ENCODE results near the gene SBF2.

SBF2 gene

DNA sequence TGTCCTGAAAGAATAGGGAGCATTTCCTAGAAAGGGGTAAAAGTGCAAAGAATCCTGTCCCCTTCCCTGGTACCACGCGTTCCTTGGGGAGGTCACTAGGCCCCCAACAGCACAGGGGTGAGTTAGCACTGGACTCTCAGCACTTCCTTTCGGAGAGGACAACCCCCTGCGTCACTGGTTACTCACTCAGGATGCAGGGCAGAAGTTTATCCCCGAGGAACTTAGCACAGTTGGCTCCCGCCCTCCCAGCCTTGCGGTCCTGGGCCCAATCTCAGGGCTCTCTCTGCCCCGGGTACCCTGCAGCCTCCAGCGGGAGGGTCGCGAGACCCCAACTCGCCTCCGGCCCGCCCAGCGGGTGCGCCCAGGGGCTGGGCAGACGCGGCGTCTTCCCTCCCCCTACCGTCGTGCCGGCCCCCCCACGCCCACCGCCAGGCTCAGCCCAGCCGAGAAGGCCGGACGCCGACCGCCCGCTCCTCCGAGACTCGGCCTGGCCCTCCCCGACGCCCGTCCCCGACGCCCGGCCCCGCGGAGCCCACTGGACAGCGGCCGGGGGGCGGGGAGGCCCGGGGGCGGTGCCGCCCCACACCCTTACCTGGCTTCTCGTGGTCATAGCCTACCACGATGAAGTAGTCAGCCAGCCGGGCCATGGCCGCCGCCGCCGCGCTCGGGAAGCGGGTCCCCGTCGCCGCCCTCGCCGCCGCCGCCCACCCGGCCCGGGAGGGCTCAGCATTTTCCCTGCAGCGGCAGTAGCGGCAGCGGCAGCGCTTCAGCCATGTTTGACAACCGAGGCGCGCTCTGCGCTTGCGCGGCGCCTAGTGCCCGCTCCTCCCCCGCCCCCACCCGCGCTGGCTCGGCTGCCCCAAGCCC is at the start of gene SBF2:
Gene SBF2 (minus strand): TSS at position 797 of the 867 bp plus-strand sequence. CDS start 150 bp downstream, at position 647.
- DNase-seq, result peak; percentile 72

DNA sequence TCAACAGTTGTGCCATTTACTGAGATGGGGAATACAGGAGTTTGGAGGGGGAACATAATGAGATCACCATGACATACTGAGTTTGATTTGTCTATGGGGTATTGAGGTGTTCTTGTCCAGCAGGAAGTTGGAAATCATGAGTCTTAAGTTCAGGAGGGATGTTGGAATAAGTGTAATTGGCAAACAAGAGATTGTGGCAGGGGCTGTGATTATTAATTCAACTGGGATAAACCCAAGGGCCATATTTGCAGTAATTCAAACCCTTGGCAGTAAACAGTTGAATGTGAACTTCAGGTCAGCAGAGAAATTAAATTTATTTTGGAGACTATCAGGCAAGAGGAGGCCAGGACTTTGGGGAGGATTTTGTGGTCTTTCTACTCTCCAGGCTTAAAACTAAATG is 44.3 kb upstream of the SBF2 start:
- no peak for DNase-seq

DNA sequence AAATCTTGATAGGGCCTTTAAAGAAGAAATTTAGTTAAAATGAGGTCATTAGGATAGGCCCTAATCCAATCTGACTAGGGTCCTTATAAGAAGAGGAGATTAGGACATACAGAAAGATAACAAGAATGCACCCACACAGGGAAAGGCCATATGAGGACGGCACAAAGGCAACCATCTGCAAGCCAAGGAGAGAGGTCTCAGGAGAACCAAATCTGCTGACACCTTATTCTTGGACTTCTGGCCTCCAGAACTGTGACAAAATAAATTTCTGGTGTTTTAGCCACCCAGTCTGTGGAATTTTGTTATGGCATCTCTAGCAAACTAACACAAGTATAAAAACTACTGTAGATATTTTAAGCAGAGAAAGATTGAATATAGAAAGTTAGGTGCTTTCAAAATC is 39.5 kb upstream of the SBF2 start:
- no peak for DNase-seq

DNA sequence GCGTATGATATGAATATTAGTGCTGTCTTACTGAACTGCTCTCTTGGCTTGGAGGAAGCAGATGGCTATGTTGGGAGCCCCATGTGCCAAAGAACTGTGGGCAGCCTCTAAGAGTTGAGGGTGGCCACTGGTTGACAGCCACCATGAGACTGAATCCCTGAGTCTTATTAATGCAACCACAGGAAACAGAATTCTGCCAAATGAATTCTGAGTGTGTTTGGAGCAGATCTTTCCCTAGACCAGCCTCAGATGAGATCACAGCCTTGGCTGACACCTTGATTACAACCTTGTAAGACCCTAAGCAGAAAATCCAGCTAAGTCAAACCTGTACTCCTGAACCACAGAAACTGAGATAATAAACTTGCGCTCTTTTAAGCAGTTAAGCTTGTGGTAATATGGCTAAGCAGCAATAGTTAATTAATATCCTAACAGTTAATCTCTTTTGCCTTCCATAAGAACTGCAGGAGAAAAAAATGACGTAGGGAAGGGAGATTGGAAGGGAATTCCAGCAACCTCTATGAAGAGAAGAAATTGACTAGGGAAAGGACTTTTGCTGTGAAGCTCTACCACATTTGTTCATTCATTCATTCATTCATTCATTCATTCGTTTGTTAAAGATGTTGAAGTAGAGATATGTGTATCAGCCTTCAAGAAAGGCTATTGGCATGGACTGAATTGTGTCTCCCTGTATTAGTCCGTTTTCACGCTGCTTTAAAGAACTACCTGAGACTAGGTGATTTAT is 37.7 kb upstream of the SBF2 start:
- no peak for DNase-seq

DNA sequence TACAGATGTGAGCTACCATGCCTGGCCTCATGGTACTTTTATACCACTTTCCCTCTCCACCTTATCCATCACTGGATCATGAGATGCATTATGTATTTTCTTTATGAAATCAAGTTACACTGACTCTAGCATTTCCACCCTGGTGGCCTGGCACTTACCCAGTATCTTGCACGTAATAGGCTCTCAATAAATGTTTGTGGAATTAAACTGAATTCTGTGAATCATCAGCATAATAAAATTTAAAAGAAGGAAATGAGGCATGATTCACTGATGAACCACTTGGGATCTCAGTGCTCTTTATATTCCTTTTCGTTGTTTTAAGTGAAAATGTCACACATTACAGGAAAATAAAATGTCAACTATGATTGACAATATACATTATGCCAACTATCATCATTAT is 35.9 kb upstream of the SBF2 start:
- no peak for DNase-seq

DNA sequence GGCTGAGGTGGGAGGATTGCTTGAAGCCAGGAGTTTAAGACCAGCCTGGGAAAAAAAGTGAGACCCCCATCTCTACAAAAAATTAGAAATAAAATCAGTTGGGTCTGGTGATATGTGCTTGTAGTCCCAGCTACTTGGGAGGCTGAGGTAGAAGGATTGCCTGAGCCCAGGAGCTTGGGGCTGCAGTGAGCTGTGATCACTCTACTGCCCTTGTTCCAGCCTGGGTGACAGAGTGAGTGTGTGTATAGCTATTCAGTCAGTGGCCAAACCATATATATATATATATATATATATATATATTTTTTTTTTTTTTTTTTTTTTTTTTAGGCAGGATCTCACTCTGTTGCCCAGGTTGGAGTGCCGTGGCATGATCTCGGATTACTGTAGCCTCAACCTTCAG is 35.3 kb upstream of the SBF2 start:
- DNase-seq, result no peak

DNA sequence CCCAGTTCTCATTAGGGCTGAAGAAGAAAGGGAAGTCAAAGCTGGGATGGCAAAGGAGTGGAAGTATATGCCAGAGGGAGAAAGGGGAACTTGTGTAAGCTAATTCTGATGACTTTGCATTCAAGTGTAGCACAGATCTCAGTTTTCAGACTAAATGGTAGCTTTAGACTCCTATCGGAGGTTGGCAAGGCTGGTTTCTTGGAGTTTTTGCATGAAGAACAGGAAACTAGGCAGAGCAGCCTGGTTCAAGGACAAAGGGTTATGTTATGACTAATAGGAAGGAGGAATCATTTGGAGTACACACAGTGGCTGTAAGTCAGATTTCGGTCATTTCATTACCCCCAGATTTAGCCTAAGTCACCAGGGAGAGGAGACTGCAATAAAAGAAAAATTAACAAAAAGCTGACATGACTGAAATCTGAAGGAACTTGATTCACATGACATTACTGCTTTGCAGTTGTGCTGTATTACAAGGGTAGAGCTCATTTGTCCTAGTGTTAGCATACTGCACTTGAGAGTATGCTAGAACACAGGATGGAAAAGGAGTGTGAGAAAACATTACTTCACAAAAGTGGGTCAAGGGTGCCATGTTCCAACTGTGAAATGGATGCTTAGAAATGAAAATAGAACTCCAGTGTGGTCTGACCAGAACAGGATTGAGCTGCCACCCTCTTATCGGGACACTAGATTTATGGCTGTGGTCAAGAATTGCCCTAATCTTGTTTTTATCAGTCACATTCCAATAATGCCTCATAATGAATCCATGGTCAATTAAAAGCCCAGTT is 34.5 kb upstream of the SBF2 start:
- no peak for DNase-seq

DNA sequence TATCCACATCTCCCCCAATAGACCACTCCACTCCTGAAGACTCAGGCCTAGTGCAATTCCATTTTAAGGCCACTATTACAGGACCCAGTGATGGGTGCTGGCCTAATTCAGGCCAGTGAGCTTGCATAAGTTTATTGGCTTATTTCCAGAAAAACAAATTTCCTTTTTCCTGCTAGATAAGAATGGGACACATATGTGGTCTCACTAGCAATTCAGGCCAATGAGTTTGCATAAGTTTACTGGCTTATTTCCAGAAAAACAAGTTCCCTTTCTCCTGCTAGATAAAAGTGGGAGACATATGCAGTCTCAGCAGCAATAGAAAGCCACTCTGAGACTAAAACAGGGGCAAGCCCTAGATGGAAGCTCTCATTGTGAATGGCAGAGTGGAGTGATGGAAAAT is 33.2 kb upstream of the SBF2 start:
- DNase-seq, result no peak

DNA sequence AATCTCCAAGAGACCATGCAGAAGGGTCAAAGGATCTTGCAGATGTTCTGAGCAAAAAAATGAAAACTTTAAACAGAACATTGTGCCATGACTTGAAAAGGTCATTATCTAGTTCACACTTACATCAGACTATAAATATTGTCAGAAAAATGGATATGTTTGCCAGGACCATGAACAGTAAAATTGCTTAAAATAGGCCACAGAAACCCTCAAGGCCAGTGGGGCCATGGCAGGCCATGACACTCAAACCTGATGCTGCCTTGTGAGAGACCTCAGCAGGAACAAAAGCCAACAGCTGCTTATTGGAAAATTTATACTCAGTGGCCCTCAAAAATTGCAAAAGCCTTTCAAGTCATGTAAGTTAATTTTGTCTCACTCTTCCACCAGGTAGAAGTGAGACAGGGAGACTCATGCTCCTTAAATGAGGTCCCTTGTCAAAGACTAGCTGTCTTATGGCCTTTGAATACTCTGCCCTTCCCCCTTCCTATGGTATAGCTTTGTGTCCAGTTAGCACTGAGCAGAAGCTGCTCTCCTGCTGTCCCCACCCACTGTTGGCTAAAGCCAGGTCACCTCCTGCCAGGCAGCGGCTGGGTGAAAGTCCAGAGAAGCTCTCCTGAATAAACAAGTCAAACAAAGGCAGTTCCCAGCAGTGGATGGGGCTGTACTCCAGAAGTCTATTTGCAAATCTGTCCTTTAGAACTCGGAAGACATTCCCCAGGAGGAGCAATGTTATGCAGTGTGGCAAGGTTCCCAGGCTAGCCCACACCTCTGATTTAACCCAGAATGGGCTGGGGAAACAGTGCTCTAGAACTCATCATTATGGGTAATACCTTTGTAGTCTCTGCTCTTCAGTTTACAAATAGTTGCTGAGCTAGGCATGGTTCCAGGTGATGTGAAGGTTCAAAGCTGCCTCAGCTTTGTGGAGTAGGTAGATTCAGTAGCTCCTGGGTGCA is 32.3 kb upstream of the SBF2 start:
- DNase-seq, result no peak

DNA sequence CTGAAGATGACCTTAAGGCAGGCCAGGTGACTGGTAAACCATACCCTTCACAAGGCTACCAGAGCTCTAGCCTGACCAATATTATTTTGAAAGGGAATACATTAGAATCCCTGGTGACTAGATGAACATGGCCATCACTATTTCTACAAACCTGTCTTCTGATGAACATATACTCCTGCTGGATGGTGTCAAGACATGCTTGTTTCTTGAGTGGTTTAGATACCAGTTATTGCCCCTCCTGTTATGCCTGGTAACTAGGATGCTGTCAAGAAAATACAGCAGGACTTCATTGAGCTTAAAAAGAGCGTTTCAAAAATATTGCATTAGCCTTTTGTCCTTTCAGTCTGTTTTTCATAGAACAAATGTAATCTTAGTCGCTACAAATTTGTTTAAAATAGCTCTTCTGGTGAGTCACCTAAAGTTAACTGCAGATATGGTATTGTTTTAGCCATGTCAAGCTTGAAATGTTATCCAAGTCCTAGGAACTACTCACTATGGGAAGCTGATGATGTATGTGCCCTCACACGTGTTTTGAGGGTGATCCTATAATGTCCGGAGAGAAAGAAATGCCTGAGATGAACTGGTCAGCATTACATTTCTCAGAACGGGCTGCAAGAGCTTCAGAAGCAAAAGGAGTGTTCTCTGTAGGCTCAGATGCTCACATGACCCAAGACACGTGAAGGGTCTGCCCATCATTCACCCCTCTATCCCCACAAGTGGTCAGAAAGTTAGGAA is 31.4 kb upstream of the SBF2 start:
- DNase-seq, result no peak

DNA sequence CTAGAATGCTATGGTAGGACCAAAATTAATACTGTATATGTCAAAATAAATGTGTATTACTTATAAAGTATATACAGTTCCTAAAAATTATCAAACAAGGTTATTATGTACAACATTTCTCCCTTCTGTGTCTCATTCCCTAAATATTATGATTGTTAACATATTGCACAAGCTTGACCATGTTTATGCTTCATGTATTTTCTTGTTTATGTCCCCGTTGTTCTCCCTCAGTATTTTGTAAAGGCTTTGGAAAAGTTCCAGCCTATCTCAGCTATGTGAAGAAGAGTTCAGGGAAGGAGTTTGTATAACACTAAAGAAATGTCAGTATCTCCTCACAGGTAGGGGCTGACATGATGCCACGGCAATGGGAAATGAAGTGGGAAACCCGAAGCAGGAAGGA is 30.5 kb upstream of the SBF2 start:
- no peak for DNase-seq

DNA sequence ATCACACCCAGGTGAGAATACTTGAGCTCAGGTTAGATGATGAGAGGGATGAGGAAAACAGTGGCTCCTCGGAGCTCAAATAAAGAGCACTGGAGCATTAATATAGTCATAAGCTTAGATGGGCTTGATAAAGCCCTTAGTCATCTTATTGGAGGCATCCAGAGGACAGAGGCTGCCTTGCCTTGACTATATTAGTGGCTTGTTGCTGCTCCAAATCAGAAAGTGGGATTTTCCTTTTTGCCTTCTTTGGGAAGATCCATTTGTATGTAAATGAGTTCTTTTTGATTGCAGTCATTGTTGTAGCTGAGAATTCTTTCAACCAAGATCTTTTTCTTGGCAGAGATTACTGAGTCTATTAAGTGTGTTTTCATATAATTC is 29.8 kb upstream of the SBF2 start:
- no peak for DNase-seq

DNA sequence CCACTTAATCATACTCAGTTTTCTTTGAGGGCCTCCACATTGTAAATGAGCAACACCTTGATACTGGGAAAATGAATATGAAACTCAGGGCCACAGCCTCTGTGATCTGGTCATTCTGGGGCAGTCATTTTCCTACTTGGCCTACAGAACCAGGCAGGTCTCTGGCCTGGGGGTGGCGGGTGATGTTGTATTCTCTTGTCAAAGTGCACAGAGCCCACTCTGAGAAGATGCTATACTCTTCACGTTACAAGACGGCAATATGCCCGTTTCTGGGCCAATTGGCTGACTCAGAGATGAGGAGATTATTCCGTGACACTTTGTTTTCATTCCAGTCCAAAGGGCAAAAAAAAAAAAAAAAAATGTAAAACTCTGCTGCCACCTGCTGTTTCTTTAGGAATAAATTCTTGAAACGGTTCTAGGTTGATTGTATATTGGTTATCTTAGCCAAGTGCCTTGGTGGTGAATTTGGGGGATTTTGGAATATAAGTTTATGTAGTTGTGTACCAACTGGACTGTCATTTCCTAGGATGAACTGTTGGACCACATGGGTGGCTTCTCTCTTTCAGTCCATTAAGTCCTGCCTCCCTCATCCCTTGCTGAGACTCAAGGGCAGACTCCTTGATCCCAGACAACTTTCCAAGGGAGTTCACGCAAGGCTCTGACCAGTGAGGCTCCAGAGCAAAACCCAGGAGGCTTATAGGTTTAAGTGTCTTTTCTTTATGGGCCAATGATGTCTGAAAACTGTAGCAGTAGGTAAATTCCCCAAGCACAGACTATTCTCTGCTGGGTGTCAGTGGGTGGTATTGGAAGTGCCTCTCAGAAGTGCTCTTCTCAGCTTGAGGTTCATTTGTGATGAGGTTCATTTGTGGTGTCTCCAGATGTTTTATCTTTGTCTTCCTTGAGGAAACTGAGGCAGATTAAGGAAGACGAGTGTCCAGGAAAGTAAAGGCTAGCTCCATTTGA is 29.1 kb upstream of the SBF2 start:
- peak; percentile 55 for DNase-seq

DNA sequence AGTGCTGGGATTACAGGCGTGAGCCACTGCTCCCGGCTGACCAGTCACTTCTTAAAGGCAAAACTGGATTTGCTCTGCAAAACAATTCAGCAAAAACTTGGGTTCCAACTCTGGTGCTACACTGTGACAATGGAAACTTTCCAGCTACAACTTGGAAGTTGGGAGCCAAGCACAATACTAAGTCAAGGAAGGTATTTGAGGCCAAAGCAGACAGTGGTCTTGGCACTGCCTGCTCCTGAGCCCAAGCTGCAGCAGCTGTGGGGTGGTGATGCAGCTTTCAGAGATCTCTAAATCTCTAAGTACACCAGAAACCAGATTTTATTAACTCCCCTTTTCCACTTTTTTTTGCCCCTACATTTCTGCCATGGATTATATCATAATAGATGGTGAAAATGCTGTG is 28.4 kb upstream of the SBF2 start:
- DNase-seq, result no peak

DNA sequence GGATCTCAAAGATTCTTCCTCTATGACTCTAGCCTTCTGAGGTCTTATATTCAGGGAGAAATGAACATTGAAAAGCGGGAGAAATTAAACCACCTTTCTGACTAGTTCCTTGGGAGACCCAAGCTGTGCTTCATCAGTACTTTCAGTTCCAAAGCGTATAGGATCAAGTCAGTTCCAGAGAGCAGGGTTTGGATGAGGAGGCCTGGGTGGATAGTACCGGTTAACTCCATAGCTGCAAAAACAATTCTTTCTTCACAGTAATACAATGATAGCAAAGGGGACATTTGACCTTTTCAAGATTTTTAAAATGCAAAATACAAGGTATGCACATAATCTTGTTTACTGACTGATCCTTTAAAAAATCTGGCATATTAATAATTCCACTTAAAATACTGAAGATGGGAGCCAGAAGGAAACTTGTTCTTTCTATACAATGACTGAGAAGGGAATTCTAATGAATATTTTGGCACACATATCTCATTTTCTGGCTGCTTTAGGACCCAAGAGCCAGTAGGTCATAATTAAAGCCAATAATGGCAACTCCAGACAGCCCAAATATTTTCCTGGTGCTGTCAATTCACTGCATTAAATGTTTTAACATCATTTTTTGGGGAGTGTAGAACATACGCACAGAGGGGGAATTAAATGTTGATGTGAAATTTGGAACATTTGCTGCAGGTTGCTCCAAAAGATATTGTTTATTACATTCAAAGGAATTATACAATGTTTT is 26.9 kb upstream of the SBF2 start:
- DNase-seq, result no peak

DNA sequence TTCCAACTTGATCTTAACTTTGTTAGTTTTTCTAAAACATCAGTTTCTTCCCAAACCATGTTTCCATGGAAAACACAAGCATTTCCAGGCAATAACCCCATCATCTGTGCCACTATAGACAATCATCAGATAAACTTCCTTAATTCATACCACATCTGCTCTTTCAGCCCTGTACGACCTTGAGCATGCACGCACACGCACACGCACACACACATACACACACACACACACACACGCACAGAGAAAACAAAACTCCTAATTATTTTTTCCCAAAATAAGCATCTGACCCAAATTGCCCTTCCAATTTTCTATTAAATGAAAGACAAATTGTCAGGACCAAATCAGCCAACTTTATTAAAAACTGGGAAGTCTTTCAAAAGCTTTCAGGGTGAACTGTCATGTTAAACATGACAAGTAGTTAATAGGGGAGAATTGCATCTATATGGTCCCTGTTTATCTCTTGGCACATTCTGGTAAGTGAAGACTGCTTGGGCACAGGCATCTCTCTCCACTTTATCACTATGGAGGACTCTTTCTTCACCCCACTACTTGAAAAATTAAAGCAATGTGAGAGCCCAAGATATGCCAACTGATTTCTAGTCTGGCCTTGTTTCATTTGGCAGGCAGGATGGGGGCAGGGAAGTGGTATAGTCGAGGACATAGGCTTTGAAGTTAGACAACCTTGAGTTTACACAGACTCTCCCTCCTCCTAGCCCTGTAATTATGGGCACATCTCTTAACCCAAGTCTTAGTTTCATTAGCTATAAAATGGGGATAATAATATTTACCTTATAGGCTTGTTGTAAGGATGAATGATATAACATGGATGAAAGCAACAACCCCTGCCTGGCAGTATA is 25.9 kb upstream of the SBF2 start:
- DNase-seq, result no peak

DNA sequence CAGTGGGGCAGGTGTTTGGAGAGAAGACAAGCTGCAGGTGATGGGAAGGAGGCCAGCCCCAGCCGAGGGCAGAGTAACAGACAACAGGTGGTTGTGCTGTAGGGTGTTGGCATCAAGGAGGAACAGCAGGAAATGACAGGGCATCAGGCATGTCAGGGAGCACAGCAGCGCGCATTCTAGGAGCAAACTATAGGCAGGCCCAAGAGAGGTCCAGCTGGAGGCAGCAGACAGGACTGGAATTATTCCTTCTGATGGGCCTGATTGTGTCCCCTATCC is 24.4 kb upstream of the SBF2 start:
- DNase-seq, result no peak

DNA sequence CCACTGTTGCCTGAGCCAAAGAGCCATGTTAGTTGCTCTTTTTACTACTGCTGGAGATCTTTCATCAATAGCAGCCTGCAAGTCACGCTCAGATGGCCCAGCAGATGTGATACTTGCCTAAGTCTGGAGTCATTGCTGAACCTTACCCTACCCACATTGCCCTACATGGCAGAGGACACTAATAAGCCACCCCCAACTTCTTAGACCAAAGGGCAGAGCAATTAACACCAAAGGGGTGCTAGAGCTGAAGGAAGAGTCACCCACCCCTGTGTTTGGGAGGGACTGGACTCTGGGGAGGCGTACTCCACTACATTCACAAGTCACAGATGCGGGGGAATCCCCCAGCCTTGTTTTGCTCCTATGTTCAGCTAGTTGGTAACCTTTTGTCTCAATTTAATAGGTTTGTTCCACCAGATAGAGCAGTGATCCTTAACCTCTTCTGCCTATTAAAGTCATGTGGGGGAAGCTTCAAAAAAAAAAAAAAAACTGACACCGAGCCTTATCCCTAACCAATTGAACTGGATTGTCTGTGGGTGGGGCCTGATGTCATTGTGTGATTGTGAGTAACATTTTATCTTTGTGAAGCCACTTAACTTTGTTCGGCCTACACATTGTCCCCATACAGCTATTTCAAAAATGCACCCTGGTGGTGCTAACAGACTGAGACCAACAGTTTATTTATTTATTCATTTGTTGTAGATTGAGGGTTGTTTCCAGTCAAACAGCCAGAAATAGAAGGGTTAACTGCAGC is 23.9 kb upstream of the SBF2 start:
- no peak for DNase-seq
